Choroid plexus epithelial cell (primary cell): ENCODE results near the gene TCEA3.

Source experiments
- DNase-seq: peaks from one replicate; pipeline ENCODE4 v3.0.0-alpha.2; 2010; ENCODE audit warnings: low read depth
- H3K4me3 ChIP-seq: 2 replicates; pipeline ENCODE4 v1.5.1; 2011; ENCODE audit warnings: low read depth, mild to moderate bottlenecking, control low read depth, low read length, moderate library complexity
- CTCF ChIP-seq: conservative IDR thresholded peaks from 2 replicates; pipeline ENCODE4 v1.5.1; 2011; ENCODE audit warnings: low read depth, mild to moderate bottlenecking, control low read depth, inconsistent platforms, low read length, moderate library complexity

TCEA3 gene

DNA sequence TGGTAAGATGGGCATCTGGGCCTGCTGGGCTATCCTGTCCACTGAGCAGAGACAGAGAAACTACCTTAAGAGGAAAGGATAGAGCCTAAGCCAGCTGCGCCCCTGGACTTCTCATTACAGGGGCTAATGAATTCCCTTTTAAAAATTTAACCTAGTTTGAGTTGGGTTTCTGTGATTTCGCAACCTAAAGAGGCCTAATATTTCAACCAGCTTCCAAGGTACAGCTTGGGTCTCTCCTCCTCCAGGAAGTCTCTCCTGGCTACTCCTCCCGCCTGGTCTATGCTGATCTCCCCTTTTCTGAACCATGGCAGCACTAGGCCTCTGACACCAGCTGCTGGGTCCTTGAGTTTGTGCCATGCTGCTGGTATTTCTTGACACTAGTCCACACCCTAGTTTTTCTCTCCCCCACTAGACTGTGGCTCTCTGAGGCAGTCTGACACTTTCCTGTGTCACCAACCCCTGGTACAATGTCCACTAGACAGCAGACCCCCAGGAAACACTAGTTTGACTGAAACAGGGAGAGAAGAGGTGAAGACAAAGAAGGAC lies 29.0 kb upstream of the TCEA3 start:
- H3K4me3 ChIP-seq = no peak overlapping the region
- no peak for DNase-seq
- no peak for TF ChIP-seq CTCF

GRCh38 chr1:23452011-23452411 lies 27.5 kb upstream of the TCEA3 start:
- no peak for DNase-seq
- no peak overlapping the region for H3K4me3 ChIP-seq
- no peak for TF ChIP-seq CTCF

DNA sequence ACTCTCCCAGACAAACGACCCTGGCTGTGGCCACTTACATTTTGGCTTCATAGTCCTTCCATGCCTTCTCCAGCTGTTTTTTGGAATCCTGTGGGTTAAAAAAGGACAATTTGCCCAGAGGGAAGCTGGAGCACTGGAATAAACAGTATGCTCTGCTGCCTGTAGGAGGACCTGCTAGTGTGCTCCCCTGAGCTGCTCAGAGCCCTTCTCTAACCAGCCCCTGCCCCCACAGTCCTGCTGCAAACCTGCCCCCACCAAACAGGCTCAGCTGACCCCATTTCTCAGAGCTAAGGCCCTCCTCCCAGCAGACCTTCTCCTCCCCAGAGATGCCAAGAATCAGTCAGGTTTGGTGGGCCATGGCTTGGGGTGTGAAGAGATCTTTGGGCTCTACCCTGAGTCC lies 26.9 kb upstream of the TCEA3 start:
- DNase-seq = no peak

GRCh38 chr1:23450894-23451293 lies 26.3 kb upstream of the TCEA3 start:
- no peak for TF ChIP-seq CTCF
- H3K4me3 ChIP-seq = no peak overlapping the region
- DNase-seq = no peak

More for the DNA sequence above, 26.9 kb upstream of the TCEA3 start:
- no peak for TF ChIP-seq CTCF
- no peak overlapping the region for H3K4me3 ChIP-seq

- TF ChIP-seq CTCF = no peak
- no peak overlapping the region for H3K4me3 ChIP-seq
- DNase-seq = no peak
These were observed 25.4 kb upstream of the TCEA3 start for GRCh38 chr1:23449958-23450357.

- no peak overlapping the region for H3K4me3 ChIP-seq
- no peak for DNase-seq
- TF ChIP-seq CTCF = no peak
These were observed 24.8 kb upstream of the TCEA3 start for GRCh38 chr1:23449306-23449705.

- H3K4me3 ChIP-seq = no peak overlapping the region
- no peak for TF ChIP-seq CTCF
- no peak for DNase-seq
These were observed 24.3 kb upstream of the TCEA3 start for GRCh38 chr1:23448846-23449245.
